ENCODE data around the gene MTARC2. TPM values are rescaled to one million over a fixed set of nuclear protein-coding genes. Genes with fewer than 3 reads are reported as not detected.

Gene MTARC2
- polyA plus RNA-seq, 3 donors, result 49.9 to 66.0 (median 53.8) TPM

DNA sequence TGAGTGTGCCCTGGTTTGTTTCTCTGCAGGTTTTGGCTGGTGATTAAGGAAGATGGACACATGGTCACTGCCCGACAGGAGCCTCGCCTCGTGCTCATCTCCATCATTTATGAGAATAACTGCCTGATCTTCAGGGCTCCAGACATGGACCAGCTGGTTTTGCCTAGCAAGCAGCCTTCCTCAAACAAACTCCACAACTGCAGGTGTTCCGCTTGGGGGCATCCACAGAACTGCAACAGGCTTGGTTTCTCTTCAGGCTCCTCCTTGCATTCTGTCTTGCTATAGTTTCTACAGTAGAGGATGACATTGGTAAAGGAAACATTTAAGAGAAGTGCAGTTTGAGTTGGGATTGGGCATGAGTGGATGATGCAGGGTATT lies 6.8 kb downstream of the MTARC2 start:
- no peak for DNase-seq (ENCODE audit: extremely low read depth in 1 of 11, low read depth in 9 of 11, low spot score in 4 of 11)

DNA sequence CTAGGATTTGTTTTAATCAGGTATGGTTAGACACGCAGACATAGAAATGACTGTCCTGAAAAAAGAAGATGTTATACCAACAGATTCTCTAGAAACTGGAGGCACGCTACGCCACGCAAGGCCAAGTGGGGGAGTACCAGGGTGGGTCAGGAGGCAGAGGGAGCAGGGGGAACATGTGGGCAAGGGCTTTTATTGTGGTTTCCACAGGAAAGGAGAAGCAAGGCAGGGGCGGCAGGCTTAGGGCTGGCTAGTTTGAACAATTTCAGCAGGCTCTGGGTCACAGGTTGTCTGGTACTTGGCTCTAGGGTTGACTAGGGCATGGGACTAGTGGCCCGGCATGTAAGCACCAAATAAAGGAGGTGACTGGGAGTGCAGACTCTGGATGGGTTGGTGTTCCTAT lies 7.2 kb downstream of the MTARC2 start:
- no peak for DNase-seq (ENCODE audit: extremely low read depth in 1 of 11, low read depth in 9 of 11, low spot score in 4 of 11)

DNA sequence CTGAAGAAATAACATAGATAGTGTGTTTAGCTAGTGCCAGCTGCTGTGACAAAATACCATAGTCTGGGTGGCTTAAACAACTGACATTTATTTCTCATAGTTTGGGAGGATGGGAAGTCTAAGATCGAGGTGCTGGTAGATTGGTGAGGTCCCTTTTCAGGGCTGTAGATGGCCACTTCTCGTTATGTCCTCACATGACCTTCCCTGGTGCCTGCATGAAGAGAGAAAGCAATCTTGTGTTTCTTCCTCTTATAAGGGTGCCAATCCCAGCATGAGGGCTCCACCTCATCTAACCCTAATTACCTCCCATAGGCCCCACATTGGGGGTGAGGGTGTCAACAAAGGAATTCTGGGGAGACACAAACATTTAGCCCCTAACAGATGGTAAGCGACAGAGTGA lies 9.3 kb downstream of the MTARC2 start:
- DNase-seq (ENCODE audit: extremely low read depth in 1 of 11, low read depth in 9 of 11, low spot score in 4 of 11), result no peak

DNA sequence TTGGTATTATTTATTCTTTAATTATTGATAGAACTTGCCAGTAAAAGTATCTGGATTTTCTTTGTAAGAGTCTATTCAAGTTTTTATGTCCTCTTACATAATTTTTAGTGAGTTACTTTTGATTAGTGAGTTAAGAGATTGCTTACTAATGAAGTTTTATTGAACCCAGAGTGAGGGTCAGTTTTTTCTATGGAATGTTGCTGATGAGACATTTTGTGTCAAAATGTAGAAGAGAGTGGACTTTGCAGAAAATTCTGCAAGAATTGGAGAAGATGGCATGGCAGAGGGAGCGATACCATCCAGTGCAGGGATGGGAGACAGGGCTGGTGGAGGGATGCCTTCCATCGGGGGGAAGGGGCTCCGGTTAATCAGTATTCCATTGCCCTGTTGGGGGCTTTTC lies 11.0 kb downstream of the MTARC2 start:
- no peak for DNase-seq (ENCODE audit: extremely low read depth in 1 of 11, low read depth in 9 of 11, low spot score in 4 of 11)

DNA sequence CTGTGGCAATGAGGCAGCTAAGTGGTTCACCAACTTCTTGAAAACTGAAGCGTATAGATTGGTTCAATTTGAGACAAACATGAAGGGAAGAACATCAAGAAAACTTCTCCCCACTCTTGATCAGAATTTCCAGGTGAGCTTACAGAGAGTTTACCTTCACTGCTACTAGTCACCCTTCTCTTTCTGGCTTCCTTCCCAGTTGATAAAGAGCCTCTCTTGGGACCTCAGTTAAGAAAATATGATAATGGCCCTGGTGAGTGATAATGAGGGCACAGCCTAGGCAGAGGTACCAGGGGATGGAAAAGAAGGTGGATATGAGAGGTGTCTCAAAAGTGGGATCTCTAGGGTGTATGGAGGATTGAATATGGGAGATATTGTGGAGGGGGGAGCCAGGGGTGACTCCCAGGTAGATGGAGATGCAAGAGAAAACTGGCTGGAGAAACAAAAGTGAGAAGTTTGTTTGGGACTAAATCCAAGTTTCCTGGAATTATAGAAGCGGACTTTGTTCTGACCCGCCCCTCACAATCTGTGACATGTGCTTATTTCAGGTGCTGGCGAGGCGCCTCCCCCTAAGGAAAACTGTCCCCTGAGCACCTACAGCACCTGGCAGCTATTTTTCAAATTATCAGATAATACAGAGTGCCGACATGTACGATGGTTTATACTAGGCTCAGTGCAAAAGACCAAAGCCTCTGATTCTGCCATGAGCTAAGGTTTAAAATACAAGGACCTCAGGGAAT lies 13.7 kb downstream of the MTARC2 start:
- no peak for DNase-seq (ENCODE audit: extremely low read depth in 1 of 11, low read depth in 9 of 11, low spot score in 4 of 11)

DNA sequence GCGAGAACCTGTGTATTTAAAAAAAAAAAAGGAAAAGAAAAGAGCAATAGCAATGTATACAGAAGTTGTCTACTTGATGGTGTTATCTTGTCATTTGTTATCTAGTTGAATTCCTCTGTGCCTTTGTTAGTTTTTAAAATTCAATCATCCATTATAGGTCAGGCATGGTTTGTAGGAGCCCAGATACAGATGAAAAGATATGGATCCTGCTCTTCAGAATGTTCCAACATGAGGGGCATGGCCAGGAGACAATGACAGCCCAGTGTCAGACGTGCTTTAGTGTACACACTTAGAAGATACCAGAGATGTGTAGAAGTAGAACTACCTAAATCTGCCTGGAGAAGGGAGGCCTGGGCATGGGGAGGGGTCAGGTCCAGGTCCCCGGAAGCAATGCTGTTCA lies 16.6 kb downstream of the MTARC2 start:
- DNase-seq (ENCODE audit: extremely low read depth in 1 of 11, low read depth in 9 of 11, low spot score in 4 of 11), result no peak

DNA sequence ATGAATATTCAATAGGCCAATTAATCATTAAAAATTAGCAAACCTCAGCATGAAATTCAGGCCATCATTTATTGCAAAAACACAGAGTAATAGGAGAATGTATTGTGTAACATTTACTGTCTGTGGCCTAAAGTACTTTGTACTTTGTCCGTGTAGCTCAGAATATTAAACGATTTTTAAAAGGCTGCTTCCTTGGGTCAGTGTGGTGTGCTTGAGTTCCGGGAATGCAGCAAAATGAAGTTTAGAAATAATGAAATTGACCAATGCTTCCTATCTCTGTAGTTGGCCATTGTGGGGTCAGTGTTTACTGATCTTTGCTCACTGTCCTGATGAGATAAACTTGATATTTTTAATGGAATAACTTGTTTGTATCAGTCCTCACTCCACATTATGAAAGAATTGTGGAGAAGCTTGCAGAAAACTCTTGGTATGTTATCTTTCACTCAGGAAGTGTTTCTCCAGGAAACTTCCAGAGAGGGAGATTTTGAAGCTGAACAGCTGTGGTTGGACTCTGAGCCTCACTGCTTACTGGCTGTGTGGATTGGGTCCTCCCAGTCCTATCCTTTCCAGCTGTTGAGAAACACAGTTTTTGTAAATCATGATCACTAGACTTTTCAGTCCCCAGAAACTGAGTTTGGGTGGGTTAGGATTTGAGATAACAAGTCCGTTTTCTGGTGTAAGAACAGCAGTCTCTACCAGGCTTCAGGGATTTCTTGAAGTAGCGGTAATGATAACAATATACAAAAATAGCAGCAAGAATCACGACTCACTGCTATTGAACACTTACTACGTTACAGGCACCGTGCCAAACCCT lies 19.4 kb downstream of the MTARC2 start:
- peak in 2 of 11 donors; percentile 36 to 71 for DNase-seq (ENCODE audit: extremely low read depth in 1 of 11, low read depth in 9 of 11, low spot score in 4 of 11)

DNA sequence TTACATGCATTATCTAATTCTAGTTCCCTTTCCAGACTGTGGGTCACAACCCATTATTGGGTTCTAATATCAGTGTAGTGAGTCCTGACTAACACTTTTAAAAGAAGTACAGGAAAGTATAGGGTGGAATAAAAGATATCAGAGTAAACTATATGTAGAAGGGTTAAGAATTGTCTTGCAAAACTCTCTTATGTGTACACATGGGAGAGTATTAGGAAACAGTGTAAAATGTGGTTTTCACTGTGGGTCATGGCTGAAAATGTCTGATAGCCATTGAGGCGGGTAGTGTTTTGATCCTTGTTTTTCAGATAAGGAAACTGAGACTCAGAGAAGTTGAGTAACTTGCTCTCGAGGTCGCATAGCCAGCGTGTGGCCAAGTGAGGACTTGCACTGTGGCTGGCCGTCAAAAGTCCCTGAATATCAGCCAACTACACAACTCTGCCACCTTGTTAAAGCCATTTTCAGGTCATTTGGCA lies 20.0 kb downstream of the MTARC2 start:
- no peak for DNase-seq (ENCODE audit: extremely low read depth in 1 of 11, low read depth in 9 of 11, low spot score in 4 of 11)

DNA sequence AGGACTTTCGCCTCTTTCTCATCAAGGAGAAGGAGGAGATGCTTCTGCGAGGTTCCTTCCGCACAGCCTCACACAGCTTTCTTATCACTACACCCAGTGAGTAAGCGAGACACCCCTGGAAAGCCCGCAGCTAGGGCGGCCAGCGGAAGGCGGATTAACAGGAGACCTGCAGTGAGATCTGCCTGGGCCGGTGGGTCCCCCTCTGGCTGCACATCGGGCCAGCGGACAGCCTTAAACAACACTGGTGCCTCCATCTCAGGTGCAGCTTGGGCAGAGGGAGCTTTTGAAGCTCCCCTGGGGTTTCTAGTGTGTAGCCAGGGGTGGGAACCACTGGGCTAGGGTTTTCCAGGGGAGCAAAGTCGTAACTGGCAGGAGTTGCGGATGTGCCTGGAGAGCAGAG lies 21.1 kb downstream of the MTARC2 start:
- DNase-seq (ENCODE audit: extremely low read depth in 1 of 11, low read depth in 9 of 11, low spot score in 4 of 11), result no peak

DNA sequence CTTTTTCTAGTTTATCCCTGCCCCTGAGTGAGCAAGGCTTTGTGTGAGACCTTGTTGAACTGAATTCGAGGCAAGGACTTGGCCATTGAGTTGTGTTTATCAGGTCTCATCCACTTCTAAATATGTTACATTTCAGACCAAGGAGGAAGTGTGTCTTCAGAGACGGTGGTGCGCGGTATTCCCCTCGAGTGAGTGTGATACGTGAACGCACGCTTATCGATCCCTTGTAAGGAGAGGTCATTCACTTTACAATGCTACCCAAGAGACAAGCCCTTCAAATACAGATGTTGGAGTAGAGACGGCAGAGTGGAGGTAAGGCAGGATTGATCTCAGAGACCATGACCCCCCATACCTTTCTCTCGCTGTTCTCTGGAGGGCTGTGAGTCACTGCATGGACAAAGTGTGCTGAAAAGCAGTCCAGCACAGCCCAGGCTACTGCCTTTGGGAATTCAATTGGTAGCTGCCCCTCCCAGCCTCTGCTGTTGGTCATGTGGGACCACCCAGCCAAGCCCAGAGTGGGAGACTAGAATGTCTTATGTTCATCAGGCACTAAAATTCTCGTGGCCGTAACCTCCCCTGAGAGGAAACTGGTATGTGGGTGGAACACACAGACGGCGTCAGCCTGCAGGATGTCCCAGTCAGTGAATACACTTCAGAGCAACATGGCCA lies 22.3 kb downstream of the MTARC2 start:
- no peak for DNase-seq (ENCODE audit: extremely low read depth in 1 of 11, low read depth in 9 of 11, low spot score in 4 of 11)

DNA sequence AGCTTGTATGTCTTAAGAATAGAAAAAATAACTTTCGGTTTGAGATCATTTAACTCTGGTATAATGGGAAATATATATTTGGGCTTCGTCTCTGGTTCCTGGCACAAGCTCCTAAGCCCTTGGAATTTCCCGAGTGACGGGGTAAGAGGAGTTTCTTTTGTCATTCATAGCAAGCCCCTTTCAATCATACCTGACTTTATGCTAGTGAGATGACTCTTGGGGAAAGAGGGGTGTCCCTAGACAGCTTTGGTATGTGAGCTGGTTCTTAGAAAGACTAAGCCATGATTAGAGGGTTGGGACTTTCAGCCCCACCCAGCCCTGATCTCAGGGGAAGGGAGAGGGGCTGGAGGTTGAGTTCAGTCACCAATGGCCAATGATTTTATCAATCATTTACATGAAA lies 24.7 kb downstream of the MTARC2 start:
- no peak for DNase-seq (ENCODE audit: extremely low read depth in 1 of 11, low read depth in 9 of 11, low spot score in 4 of 11)

DNA sequence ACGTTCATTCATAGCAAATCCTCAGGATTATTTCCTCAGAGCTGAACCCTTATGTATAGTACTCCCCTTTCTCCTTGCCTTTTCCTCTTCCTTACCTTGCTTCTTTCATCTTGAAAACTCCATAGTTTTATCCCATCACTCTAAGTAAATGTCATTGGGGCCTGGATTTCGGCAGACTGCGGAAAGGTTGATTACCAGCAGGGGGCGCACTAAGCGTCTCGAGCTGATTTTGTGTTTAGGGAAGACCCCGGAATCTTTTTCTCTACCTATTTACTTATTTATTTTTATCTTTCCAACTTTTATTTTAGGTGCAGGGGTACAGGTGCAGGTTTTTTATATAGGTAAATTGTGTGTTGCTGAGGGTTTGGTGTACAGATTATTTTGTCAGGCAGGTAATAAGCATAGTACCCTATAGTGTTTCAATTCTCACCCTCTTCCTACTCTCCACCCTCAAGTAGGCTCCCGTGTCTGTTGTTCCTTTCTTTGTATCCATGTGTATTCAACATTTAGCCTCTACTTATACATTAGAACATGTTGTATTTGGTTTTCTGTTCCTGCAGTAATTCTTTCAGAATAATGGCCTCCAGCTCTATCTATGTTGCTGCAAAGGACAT lies 27.2 kb downstream of the MTARC2 start:
- no peak for DNase-seq (ENCODE audit: extremely low read depth in 1 of 11, low read depth in 9 of 11, low spot score in 4 of 11)

DNA sequence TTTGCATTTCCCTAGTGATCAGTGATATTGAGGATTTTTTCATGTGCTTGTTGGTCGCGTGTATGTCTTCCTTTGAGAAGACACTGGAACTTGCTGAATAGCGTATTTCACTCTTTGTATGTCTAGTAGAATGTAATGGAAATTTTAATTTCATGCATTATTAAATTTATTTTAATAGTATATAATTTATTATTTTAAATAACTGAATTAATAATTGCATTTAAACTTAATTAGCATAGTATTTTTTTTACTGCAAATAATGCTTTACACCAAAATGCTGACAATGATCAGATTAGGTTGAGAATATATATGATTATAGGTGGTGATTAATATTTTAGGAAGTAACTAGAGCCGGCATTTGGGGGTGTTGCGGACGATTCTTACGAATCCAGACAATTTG lies 28.1 kb downstream of the MTARC2 start:
- no peak for DNase-seq (ENCODE audit: extremely low read depth in 1 of 11, low read depth in 9 of 11, low spot score in 4 of 11)

DNA sequence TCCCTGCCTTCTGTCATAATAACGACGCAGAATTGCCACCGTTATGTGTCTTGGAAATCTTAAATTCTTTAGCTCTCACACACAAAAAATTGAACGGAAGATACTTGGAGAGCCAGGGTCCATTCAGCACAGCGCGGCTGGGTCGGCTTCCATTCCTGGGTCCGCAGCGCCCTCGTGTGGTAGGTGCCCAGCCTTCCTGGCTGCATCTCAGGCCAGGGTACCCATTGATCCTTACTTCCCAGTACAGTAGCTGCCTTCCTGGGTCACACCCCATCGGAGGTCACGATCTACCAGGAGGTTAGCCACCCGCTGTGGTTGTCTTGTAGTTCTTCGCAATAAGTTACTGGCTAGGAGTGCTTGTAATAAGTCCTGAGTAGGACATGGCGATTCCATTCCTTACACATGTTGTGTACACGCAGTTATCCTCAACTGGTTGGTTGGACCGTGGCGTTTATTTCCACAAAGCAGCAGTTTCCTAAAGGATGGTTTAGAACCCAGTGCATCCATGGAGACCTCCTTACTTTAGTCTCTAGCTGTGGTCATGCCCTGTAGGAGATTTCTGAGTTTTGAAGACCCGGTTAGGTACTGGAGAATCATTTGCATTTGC lies 28.7 kb downstream of the MTARC2 start:
- peak in 5 of 11 donors; percentile 52 to 68 (median 64) for DNase-seq (ENCODE audit: extremely low read depth in 1 of 11, low read depth in 9 of 11, low spot score in 4 of 11)

DNA sequence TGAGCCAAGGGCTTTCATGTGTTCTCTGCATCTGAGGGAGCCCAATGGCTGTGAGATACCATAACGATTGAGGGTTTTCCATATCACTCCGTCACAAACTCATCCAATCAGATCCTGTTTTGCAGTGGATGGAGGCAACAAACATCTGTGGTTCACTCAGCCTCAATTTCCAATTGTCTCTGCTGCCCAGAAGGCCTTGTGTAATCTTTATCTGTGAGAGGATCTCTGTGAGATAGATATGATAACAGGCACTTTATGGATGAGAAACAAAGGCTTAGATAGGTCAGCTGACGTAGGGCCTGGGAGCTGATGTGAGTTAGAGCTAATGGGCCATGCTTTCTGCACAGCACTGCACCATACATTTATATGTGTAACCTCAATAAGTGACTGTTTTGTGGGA lies 35.3 kb downstream of the MTARC2 start:
- DNase-seq (ENCODE audit: extremely low read depth in 1 of 11, low read depth in 9 of 11, low spot score in 4 of 11), result no peak

DNA sequence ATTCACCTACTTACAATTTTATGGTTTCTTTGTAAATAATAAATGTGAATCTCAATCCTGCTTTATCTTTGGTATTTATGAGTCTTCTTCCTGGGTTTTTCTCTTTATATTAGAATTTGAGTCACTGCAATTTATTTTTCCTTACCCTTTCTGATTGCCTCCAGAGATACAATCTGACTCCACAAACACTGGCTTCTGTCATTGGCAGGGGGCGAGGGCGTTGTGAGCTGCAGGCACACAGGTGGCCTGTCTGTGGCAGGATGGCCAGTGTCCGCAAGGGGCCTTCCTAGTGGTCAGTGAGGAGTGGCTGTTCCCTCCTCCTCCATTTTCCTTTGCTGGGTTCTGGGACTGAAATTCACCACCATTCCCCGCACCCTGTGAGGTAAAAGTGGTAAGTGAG lies 36.6 kb downstream of the MTARC2 start:
- no peak for DNase-seq (ENCODE audit: extremely low read depth in 1 of 11, low read depth in 9 of 11, low spot score in 4 of 11)

DNA sequence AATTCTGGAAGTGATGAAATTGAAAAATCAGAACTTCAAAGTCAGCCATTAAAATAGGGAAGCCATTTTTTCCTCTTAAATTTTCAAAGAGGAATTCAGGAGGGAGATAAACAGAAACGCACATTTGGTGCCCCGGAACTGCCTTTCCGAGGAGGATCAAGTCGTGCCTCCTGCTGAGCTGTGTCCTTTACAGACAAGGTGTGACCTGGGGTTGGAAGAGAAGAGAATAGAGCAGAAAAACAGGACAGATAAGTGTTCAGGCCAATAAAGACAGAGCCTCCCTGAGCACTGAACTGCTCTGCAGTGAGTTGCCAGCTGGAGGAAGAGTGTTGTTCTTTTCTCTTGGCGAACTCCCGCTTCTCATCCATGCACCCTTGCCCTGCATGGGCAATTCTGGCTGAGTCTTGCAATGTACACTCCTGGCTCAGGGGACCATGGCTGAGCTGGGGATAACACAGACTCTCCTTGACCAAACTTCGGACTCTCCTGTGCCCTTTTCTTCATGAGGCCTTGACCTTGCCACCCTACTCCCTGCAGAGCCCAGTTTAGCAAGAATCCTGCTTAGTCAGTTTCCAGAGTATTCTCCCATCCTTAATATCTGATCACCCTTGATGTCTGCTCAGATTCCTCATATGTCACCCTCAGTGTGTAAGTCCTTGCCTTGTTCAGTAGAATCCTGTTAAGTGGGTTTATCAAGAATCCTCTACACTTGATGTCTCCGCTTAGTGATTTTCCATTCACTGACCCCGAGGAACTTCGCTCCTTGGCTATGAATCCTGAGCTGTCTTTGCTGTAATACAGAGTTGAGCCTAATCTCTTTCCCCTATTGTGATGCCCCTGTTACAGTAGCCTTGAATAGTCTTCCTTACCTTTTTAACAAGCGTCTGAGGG lies 37.3 kb downstream of the MTARC2 start:
- no peak for DNase-seq (ENCODE audit: extremely low read depth in 1 of 11, low read depth in 9 of 11, low spot score in 4 of 11)

DNA sequence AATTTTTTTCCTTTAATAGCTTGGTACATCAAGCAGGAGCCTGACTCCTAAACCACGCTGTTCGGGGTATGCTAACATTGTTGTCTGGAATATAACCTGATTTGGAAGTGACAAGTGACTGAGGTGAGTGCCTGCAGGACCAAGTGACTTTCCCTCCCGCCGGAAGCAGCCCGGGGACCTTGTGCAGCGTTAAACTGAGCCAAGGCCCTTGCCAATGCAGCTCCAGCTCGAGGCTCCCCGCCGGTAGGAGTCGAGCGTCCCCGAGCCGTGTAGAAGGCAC lies 37.9 kb downstream of the MTARC2 start:
- no peak for DNase-seq (ENCODE audit: extremely low read depth in 1 of 11, low read depth in 9 of 11, low spot score in 4 of 11)

Measured in renal cortex interstitium (tissue), 11 donors.